IMR-90 (cell line): ENCODE measurements around the gene TLCD2. TPM values are rescaled to one million over a fixed set of nuclear protein-coding genes. Genes with fewer than 3 reads are reported as not detected.

Source experiments
- ATAC-seq: fragments of 200-7000 bp; cut with Tn5 transposase; 2 replicates; pipeline ENCODE4 v1.9.1; 2020; ENCODE audit warnings: low read depth, mild to moderate bottlenecking, moderate library complexity
- BruUV-seq: library from RNA; stranded (reverse); fragments of 400-500 nt; replicated peaks from 2 replicates; lab custom pipeline; 2021; lab: Mats Ljungman, UMichigan
- CTCF ChIA-PET: fragments of 300-600 bp; formaldehyde crosslinking; extraction: SDS; loops from one replicate; lab custom pipeline; 2021; ENCODE audit warnings: antibody characterized with exemption; lab: Yijun Ruan, JAX
- POLR2A ChIA-PET: fragments of 300-600 bp; sonication (Branson Sonifier 250); formaldehyde crosslinking; loops from one replicate; lab custom pipeline; 2022; ENCODE audit warnings: antibody characterized with exemption; ENCODE audit not compliant: unreplicated experiment; lab: Charles Lee
- DNase-seq: peaks from one replicate; pipeline ENCODE4 v3.0.0; 2013
- H2AFZ ChIP-seq: replicated peaks from 2 replicates; pipeline ENCODE3; 2013; ENCODE audit warnings: low read length, mild to moderate bottlenecking; ENCODE audit not compliant: poor library complexity
- H2AK5ac ChIP-seq: 2 replicates; pipeline ENCODE4 v1.6.1; 2013; ENCODE audit warnings: low read depth, low read length, inconsistent platforms
- H2AK9ac ChIP-seq: replicated peaks from 2 replicates; pipeline ENCODE3; 2013; ENCODE audit warnings: mild to moderate bottlenecking, low read depth, low read length, moderate library complexity; ENCODE audit not compliant: poor library complexity
- H2BK120ac ChIP-seq: 2 replicates; pipeline ENCODE4 v1.6.1; 2013; ENCODE audit warnings: low read depth, low read length, inconsistent platforms
- H2BK15ac ChIP-seq: 3 replicates; pipeline ENCODE4 v1.6.1; 2013; ENCODE audit warnings: low read depth, low read length, inconsistent platforms
- H2BK20ac ChIP-seq: 2 replicates; pipeline ENCODE4 v1.6.1; 2013; ENCODE audit warnings: low read depth, mild to moderate bottlenecking, inconsistent platforms, low read length, moderate library complexity
- H2BK5ac ChIP-seq: 2 replicates; pipeline ENCODE4 v1.6.1; 2013; ENCODE audit warnings: mild to moderate bottlenecking, low read depth, low read length, inconsistent platforms; ENCODE audit not compliant: poor library complexity, severe bottlenecking
- H3K14ac ChIP-seq: replicated peaks from 2 replicates; pipeline ENCODE4 v1.6.1; 2013; ENCODE audit warnings: low read depth, low read length, inconsistent platforms
- H3K18ac ChIP-seq: 2 replicates; pipeline ENCODE4 v1.6.1; 2013; ENCODE audit warnings: low read depth, low read length, control low read depth
- H3K23ac ChIP-seq: 2 replicates; pipeline ENCODE4 v1.6.1; 2013; ENCODE audit warnings: low read depth, low read length, inconsistent platforms
- H3K27ac ChIP-seq: 2 replicates; pipeline ENCODE4 v1.5.1; 2013; ENCODE audit warnings: mild to moderate bottlenecking, control low read depth, low read length; ENCODE audit not compliant: insufficient read depth
- H3K27me3 ChIP-seq: 2 replicates; pipeline ENCODE4 v1.6.1; 2013; ENCODE audit warnings: low read length; ENCODE audit not compliant: control insufficient read depth, insufficient read depth
- H3K36me3 ChIP-seq: 2 replicates; pipeline ENCODE4 v1.6.1; 2013; ENCODE audit warnings: low read length, mixed read lengths; ENCODE audit not compliant: control insufficient read depth, insufficient read depth
- H3K4ac ChIP-seq: 2 replicates; pipeline ENCODE4 v1.6.1; 2013; ENCODE audit warnings: low read depth, low read length, inconsistent platforms
- H3K4me1 ChIP-seq: 2 replicates; pipeline ENCODE4 v1.6.1; 2013; ENCODE audit warnings: low read length, mixed read lengths; ENCODE audit not compliant: control insufficient read depth, insufficient read depth
- H3K4me2 ChIP-seq: 2 replicates; pipeline ENCODE4 v1.6.1; 2013; ENCODE audit warnings: low read depth, mild to moderate bottlenecking, control low read depth, low read length, moderate library complexity
- H3K4me3 ChIP-seq: 2 replicates; pipeline ENCODE4 v1.5.1; 2013; ENCODE audit warnings: low read depth, mild to moderate bottlenecking, control low read depth, low read length, moderate library complexity; ENCODE audit not compliant: insufficient read depth
- H3K56ac ChIP-seq: 2 replicates; pipeline ENCODE4 v1.6.1; 2013; ENCODE audit warnings: low read length, inconsistent platforms; ENCODE audit not compliant: insufficient read depth; ENCODE audit errors: extremely low read depth
- H3K79me1 ChIP-seq, 2 experiments: 2 replicates each; pipeline ENCODE4 v1.6.1; 2013; ENCODE audit warnings: low read length in 2 of 2, inconsistent platforms in 1 of 2, low read depth in 1 of 2
- H3K9ac ChIP-seq: 2 replicates; pipeline ENCODE4 v1.6.1; 2013; ENCODE audit warnings: low read depth, low read length, control low read depth
- H3K9me1 ChIP-seq: 2 replicates; pipeline ENCODE4 v1.6.1; 2013; ENCODE audit warnings: low read length, inconsistent platforms; ENCODE audit not compliant: insufficient read depth
- H3K9me3 ChIP-seq: 2 replicates; pipeline ENCODE4 v1.6.1; 2013; ENCODE audit warnings: low read length; ENCODE audit not compliant: control insufficient read depth, insufficient read depth
- H4K20me1 ChIP-seq: 2 replicates; pipeline ENCODE4 v1.6.1; 2013; ENCODE audit warnings: low read length, inconsistent platforms; ENCODE audit not compliant: insufficient read depth
- H4K5ac ChIP-seq: 2 replicates; pipeline ENCODE4 v1.6.1; 2013; ENCODE audit warnings: mild to moderate bottlenecking, low read depth, low read length, control low read depth
- H4K8ac ChIP-seq, 2 experiments: 2 replicates each; pipeline ENCODE4 v1.6.1; 2013; ENCODE audit warnings: low read depth in 2 of 2, low read length in 2 of 2, control low read depth in 1 of 2, inconsistent platforms in 1 of 2
- H4K91ac ChIP-seq: 2 replicates; pipeline ENCODE4 v1.6.1; 2013; ENCODE audit warnings: low read depth, low read length, inconsistent platforms; ENCODE audit not compliant: insufficient read depth
- BHLHE40 ChIP-seq: fragments of 150-350 bp; IDR thresholded peaks from 2 replicates; pipeline ENCODE4 v1.6.1; 2016; ENCODE audit warnings: mild to moderate bottlenecking, low read depth, low read length
- CHD1 ChIP-seq: IDR thresholded peaks from 2 replicates; pipeline ENCODE4 v1.6.1; 2012; ENCODE audit warnings: low read depth, low read length, improper control_type of control experiment
- FOS ChIP-seq: fragments of 150-350 bp; IDR thresholded peaks from 2 replicates; pipeline ENCODE4 v1.6.1; 2016; ENCODE audit warnings: low read depth, low read length
- MAFK ChIP-seq: IDR thresholded peaks from 2 replicates; pipeline ENCODE4 v1.6.1; 2012; ENCODE audit warnings: low read depth, low read length, improper control_type of control experiment
- MAZ ChIP-seq: IDR thresholded peaks from 2 replicates; pipeline ENCODE4 v1.6.1; 2012; ENCODE audit warnings: low read depth, mild to moderate bottlenecking, low read length, improper control_type of control experiment, moderate library complexity, borderline replicate concordance
- MXI1 ChIP-seq: IDR thresholded peaks from 2 replicates; pipeline ENCODE4 v1.6.1; 2012; ENCODE audit warnings: low read depth, mild to moderate bottlenecking, low read length, moderate library complexity, borderline replicate concordance
- NFE2L2 ChIP-seq: fragments of 150-350 bp; IDR thresholded peaks from 2 replicates; pipeline ENCODE4 v1.6.1; 2016; ENCODE audit warnings: low read depth, mild to moderate bottlenecking, low read length
- POLR2A ChIP-seq: IDR thresholded peaks from 2 replicates; pipeline ENCODE4 v1.6.1; 2012; ENCODE audit warnings: mild to moderate bottlenecking, low read depth, low read length
- RAD21 ChIP-seq: IDR thresholded peaks from 2 replicates; pipeline ENCODE4 v1.6.1; 2012; ENCODE audit warnings: low read length, improper control_type of control experiment
- RCOR1 ChIP-seq: IDR thresholded peaks from 2 replicates; pipeline ENCODE4 v1.6.1; 2012; ENCODE audit warnings: mild to moderate bottlenecking, low read length, improper control_type of control experiment; ENCODE audit not compliant: insufficient replicate concordance
- RFX5 ChIP-seq: IDR thresholded peaks from 2 replicates; pipeline ENCODE4 v1.8.0; 2012; ENCODE audit warnings: low read depth, mild to moderate bottlenecking, low read length, moderate library complexity
- SMC3 ChIP-seq: fragments of 150-350 bp; IDR thresholded peaks from 2 replicates; pipeline ENCODE4 v1.6.1; 2016; ENCODE audit warnings: low read depth, mild to moderate bottlenecking, antibody characterized with exemption, low read length, moderate library complexity
- WGBS, 2 experiments: methylation state at CpG; one replicate each; pipeline versions ENCODE4 v1.1.5 to v1.1.7; 2013; ENCODE audit warnings: missing lambda C conversion rate in 2 of 2; ENCODE audit not compliant: insufficient read length in 1 of 2; ENCODE audit errors: extremely low coverage in 2 of 2; 5-methylcytosine and 5-hydroxymethylcytosine counted together
- dilution Hi-C: fragments of 300-500 bp; cut with HindIII; formaldehyde crosslinking; loops from one replicate; pipeline ENCODE4 v1.14.3; 2018; ENCODE audit warnings: low sequenced_read_pairs; ENCODE audit not compliant: unreplicated experiment
- in situ Hi-C: fragments of 300-500 bp; cut with MboI; formaldehyde crosslinking; loops from 3 replicates; pipeline ENCODE4 v1.14.3; 2019; ENCODE audit warnings: low sequenced_read_pairs, inconsistent platforms, mixed read lengths
- intact Hi-C: fragments of 100-400 bp; cut with micrococcal nuclease; formaldehyde crosslinking; loops from 2 replicates; pipeline ENCODE4 v1.10.0; 2022
- polyA plus RNA-seq, 3 experiments: library from polyadenylated mRNA; depleted of rRNA; stranded (reverse); fragments of >200 nt; gene quantifications; 2 replicates each; pipeline ENCODE4 v1.2.3, GENCODE V29; 2012; ENCODE audit warnings: low replicate concordance in 1 of 3
- total RNA-seq: library from RNA; depleted of rRNA; stranded (reverse); fragments of >200 nt; gene quantifications from 2 replicates; pipeline ENCODE4 v1.2.3, GENCODE V29; 2012
- TF ChIP-seq, protein P1 (sequence below): fragments of 150-350 bp; IDR thresholded peaks from 2 replicates; pipeline ENCODE4 v1.6.1; 2016; ENCODE audit warnings: low read depth, mild to moderate bottlenecking, low read length, moderate library complexity, borderline replicate concordance
- TF ChIP-seq, protein P2 (sequence below): conservative IDR thresholded peaks from 2 replicates; pipeline ENCODE4 v1.5.1; 2012; ENCODE audit warnings: mild to moderate bottlenecking, low read depth, low read length, improper control_type of control experiment

Gene TLCD2
- total and polyA plus RNA-seq, 2 of the 4 experiments (the other 2 are of a cell fraction): 0.72 to 1.2 TPM

DNA sequence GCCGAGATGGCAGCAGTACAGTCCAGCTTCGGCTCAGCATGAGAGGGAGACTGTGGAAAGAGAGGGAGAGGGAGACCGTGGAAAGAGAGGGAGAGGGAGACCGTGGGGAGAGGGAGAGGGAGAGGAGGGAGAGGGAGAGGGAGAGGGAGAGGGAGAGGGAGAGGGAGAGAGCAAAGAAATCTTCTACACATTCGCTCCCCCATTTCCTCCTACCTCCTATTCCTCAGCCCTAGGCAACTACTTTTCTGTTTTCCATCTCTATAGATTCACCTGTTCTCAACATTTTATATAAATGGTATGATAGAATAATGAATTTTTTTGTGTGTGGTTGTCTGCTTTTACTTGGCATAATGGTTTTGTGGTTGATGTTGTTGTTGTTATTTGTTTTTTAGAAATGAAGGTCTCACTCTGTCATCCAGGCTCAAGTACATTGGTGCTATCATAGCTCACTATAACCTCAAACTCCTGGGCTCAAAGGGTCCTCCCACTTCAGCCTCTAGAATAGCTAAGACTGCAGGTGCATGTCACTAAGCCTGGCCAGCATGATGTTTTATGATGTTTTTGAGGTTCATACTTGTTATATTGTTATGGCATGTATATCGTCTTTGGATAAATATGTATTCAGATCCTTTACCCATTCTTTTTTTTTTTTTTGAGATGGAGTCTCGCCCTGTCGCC is 19.5 kb downstream of the TLCD2 start:
- dilution Hi-C loops (no loop called here), intact Hi-C loops (no loop called here), in situ Hi-C loops (no loop called here)
- no peak for TF ChIP-seq MAZ
- TF ChIP-seq MAFK: no peak
- TF ChIP-seq, protein P1, sequence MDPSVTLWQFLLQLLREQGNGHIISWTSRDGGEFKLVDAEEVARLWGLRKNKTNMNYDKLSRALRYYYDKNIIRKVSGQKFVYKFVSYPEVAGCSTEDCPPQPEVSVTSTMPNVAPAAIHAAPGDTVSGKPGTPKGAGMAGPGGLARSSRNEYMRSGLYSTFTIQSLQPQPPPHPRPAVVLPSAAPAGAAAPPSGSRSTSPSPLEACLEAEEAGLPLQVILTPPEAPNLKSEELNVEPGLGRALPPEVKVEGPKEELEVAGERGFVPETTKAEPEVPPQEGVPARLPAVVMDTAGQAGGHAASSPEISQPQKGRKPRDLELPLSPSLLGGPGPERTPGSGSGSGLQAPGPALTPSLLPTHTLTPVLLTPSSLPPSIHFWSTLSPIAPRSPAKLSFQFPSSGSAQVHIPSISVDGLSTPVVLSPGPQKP: no peak
- TF ChIP-seq RFX5: no peak
- no peak for TF ChIP-seq CHD1
- no peak for TF ChIP-seq SMC3
- TF ChIP-seq MXI1: no peak
- no peak for TF ChIP-seq FOS
- no peak for TF ChIP-seq NFE2L2
- TF ChIP-seq POLR2A: no peak
- TF ChIP-seq, protein P2, sequence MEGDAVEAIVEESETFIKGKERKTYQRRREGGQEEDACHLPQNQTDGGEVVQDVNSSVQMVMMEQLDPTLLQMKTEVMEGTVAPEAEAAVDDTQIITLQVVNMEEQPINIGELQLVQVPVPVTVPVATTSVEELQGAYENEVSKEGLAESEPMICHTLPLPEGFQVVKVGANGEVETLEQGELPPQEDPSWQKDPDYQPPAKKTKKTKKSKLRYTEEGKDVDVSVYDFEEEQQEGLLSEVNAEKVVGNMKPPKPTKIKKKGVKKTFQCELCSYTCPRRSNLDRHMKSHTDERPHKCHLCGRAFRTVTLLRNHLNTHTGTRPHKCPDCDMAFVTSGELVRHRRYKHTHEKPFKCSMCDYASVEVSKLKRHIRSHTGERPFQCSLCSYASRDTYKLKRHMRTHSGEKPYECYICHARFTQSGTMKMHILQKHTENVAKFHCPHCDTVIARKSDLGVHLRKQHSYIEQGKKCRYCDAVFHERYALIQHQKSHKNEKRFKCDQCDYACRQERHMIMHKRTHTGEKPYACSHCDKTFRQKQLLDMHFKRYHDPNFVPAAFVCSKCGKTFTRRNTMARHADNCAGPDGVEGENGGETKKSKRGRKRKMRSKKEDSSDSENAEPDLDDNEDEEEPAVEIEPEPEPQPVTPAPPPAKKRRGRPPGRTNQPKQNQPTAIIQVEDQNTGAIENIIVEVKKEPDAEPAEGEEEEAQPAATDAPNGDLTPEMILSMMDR: no peak
- TF ChIP-seq RCOR1: no peak
- TF ChIP-seq RAD21: no peak
- TF ChIP-seq BHLHE40: no peak
- H3K27ac ChIP-seq: no peak overlapping the region
- H3K4me2 ChIP-seq: no peak overlapping the region
- no peaks in the 10 kb centered on the region; a peak in 1 of 4 replicates for H3K79me1 ChIP-seq
- no peaks in the 10 kb centered on the region for H3K27me3 ChIP-seq
- peaks cover 3% of the 10 kb centered on the region; the same call in 1 of the 2 replicates for H3K9me3 ChIP-seq
- H3K18ac ChIP-seq: no peak overlapping the region
- WGBS, 2 experiments: no CpG with 5 or more reads among the region's 8 CpGs
- no peak overlapping the region for H2AK9ac ChIP-seq
- ChIA-PET POLR2A (no interaction called here), CTCF (interaction anchor here (0.7 kb wide), 2 partner anchors 17 to 21 kb away, joined by 4 read pairs; no protein-coding TSS in a partner anchor)
- no TSS peak for BruUV-seq
- H4K20me1 ChIP-seq: no peaks in the 10 kb centered on the region
- H2AK5ac ChIP-seq: no peak overlapping the region
- H4K91ac ChIP-seq: no peak overlapping the region
- H2BK120ac ChIP-seq: no peak overlapping the region
- DNase-seq (no peak), ATAC-seq (no peak)
- no peaks in the 10 kb centered on the region for H3K4me1 ChIP-seq
- no peak overlapping the region for H2BK15ac ChIP-seq
- H4K8ac ChIP-seq: no peak overlapping the region
- no peak overlapping the region for H3K9ac ChIP-seq
- no peak overlapping the region for H3K4ac ChIP-seq
- no peak overlapping the region for H3K56ac ChIP-seq
- H3K9me1 ChIP-seq: no peaks in the 10 kb centered on the region
- H2BK5ac ChIP-seq: no peak overlapping the region
- H2AFZ ChIP-seq: no peak overlapping the region
- H3K23ac ChIP-seq: no peak overlapping the region
- H3K36me3 ChIP-seq: no peaks in the 10 kb centered on the region
- H3K14ac ChIP-seq: no peak overlapping the region
- no peak overlapping the region for H2BK20ac ChIP-seq
- H4K5ac ChIP-seq: no peak overlapping the region
- no peak overlapping the region for H3K4me3 ChIP-seq
